Liver (tissue), 9 donors: ENCODE results near the gene PPFIBP1. TPM values are rescaled to one million over a fixed set of nuclear protein-coding genes. Genes with fewer than 3 reads are reported as not detected.
"Not testable (repeated sequence)": the region's sequence is repeated elsewhere in the genome, so short reads cannot be mapped to it uniquely, and the experiment has no call there.

Experiments
- DNase-seq: peaks from one replicate; pipeline ENCODE4 v3.0.0-alpha.2; 2017; ENCODE audit warnings: low spot score
- H3K27ac ChIP-seq, 2 donors: one replicate each; pipeline ENCODE4 v1.7.0; 2013; ENCODE audit warnings: inconsistent platforms in 2 of 2, low read length in 2 of 2, control low read depth in 1 of 2, low read depth in 1 of 2, mild to moderate bottlenecking in 1 of 2
- H3K27me3 ChIP-seq, 4 donors: one replicate each; pipeline versions ENCODE4 v1.6.1 to v1.7.0; 2013; ENCODE audit warnings: low read length in 3 of 4, inconsistent platforms in 1 of 4, mild to moderate bottlenecking in 1 of 4, moderate library complexity in 1 of 4; ENCODE audit not compliant: control insufficient read depth in 4 of 4, insufficient read depth in 4 of 4
- H3K36me3 ChIP-seq, 4 donors: one replicate each; pipeline versions ENCODE4 v1.6.1 to v1.7.0; 2013; ENCODE audit warnings: low read length in 3 of 4, mild to moderate bottlenecking in 3 of 4, low read depth in 1 of 4, moderate library complexity in 1 of 4; ENCODE audit not compliant: control insufficient read depth in 4 of 4, insufficient read depth in 3 of 4
- H3K4me1 ChIP-seq, 4 donors: one replicate each; pipeline versions ENCODE4 v1.6.1 to v1.7.0; 2013; ENCODE audit warnings: low read length in 3 of 4, mild to moderate bottlenecking in 3 of 4, moderate library complexity in 1 of 4; ENCODE audit not compliant: control insufficient read depth in 4 of 4, insufficient read depth in 4 of 4
- H3K4me3 ChIP-seq, 3 donors: one replicate each; pipeline versions ENCODE4 v1.6.1 to v1.7.0; 2013; ENCODE audit warnings: low read length in 3 of 3, control low read depth in 1 of 3, low read depth in 1 of 3, mild to moderate bottlenecking in 1 of 3
- H3K9ac ChIP-seq, 2 donors: one replicate each; pipeline ENCODE4 v1.7.0; 2013; ENCODE audit warnings: low read length in 2 of 2, mild to moderate bottlenecking in 2 of 2, moderate library complexity in 2 of 2, control low read depth in 1 of 2, low read depth in 1 of 2
- H3K9me3 ChIP-seq, 4 donors: one replicate each; pipeline versions ENCODE4 v1.6.1 to v1.7.0; 2013; ENCODE audit warnings: low read length in 3 of 4; ENCODE audit not compliant: control insufficient read depth in 4 of 4
- CTCF ChIP-seq: fragments of 150-350 bp; IDR thresholded peaks from 2 replicates; pipeline ENCODE4 v1.5.1; 2017; ENCODE audit warnings: improper control_type of control experiment, low read depth, low read length; ENCODE audit not compliant: missing input control
- EGR1 ChIP-seq, 2 donors: IDR thresholded peaks; 2 replicates each; pipeline ENCODE4 v1.6.1; 2016 to 2018; ENCODE audit warnings: antibody characterized with exemption in 2 of 2, low read depth in 2 of 2
- FOXA1 ChIP-seq: IDR thresholded peaks from 2 replicates; pipeline ENCODE4 v1.6.1; 2016; ENCODE audit warnings: antibody characterized with exemption
- FOXA2 ChIP-seq: IDR thresholded peaks from 2 replicates; pipeline ENCODE4 v1.6.1; 2016; ENCODE audit warnings: antibody characterized with exemption
- HNF4A ChIP-seq, 2 donors: conservative IDR thresholded peaks; 2 replicates each; pipeline ENCODE4 v1.6.1; 2016; ENCODE audit warnings: antibody characterized with exemption in 2 of 2, mild to moderate bottlenecking in 2 of 2
- HNF4G ChIP-seq: IDR thresholded peaks from 2 replicates; pipeline ENCODE4 v1.6.1; 2016; ENCODE audit warnings: antibody characterized with exemption
- NR2F2 ChIP-seq: IDR thresholded peaks from 2 replicates; pipeline ENCODE4 v1.6.1; 2016; ENCODE audit warnings: antibody characterized with exemption
- RAD21 ChIP-seq, 2 donors: IDR thresholded peaks; 2 replicates each; pipeline ENCODE4 v1.6.1; 2016; ENCODE audit warnings: antibody characterized with exemption in 2 of 2, mild to moderate bottlenecking in 2 of 2
- RXRA ChIP-seq, 2 donors: IDR thresholded peaks; 2 replicates each; pipeline ENCODE4 v1.6.1; 2017 to 2018; ENCODE audit warnings: antibody characterized with exemption in 2 of 2, mild to moderate bottlenecking in 1 of 2
- TAF1 ChIP-seq: conservative IDR thresholded peaks from 2 replicates; pipeline ENCODE4 v1.6.1; 2016; ENCODE audit warnings: antibody characterized with exemption, mild to moderate bottlenecking
- YY1 ChIP-seq: IDR thresholded peaks from 2 replicates; pipeline ENCODE4 v1.6.1; 2016; ENCODE audit warnings: antibody characterized with exemption, mild to moderate bottlenecking
- WGBS: extraction: QIAGEN DNeasy Blood & Tissue Kit; methylation state at CpG from one replicate; pipeline ENCODE4 v1.1.7; 2013; 5-methylcytosine and 5-hydroxymethylcytosine counted together
- polyA plus RNA-seq, 2 donors: library from polyadenylated mRNA; stranded (reverse) in 1 of 2; unstranded in 1 of 2; fragments of 200-250 nt in 1 of 2; fragments of >200 nt in 1 of 2; fragmentation: Nextera tagmentation in 1 of 2; extraction: Ambion mirVana in 1 of 2; gene quantifications; one replicate each; pipeline versions ENCODE4 v1.2.1 to v1.2.3, GENCODE V29; 2013 to 2015
- total RNA-seq, 2 donors: library from RNA; depleted of rRNA; stranded (reverse); fragments of >200 nt; gene quantifications; one replicate each; pipeline ENCODE4 v1.2.3, GENCODE V29; 2014
- TF ChIP-seq, protein P1 (sequence below): IDR thresholded peaks from 2 replicates; pipeline ENCODE4 v1.6.1; 2016; ENCODE audit warnings: antibody characterized with exemption
- TF ChIP-seq, protein P2 (sequence below): IDR thresholded peaks from 2 replicates; pipeline ENCODE4 v1.6.1; 2016; ENCODE audit warnings: antibody characterized with exemption
- TF ChIP-seq, protein P3 (sequence below): IDR thresholded peaks from 2 replicates; pipeline ENCODE4 v1.6.1; 2016; ENCODE audit warnings: antibody characterized with exemption
- donor health status: healthy.
- donor health status: healthy.
- donor health status: healthy.
- donor health status: healthy.
- donor health status: healthy.

PPFIBP1 gene
- total and polyA plus RNA-seq, 4 donors, result 10.5 to 65.8 (median 17.4) TPM

DNA sequence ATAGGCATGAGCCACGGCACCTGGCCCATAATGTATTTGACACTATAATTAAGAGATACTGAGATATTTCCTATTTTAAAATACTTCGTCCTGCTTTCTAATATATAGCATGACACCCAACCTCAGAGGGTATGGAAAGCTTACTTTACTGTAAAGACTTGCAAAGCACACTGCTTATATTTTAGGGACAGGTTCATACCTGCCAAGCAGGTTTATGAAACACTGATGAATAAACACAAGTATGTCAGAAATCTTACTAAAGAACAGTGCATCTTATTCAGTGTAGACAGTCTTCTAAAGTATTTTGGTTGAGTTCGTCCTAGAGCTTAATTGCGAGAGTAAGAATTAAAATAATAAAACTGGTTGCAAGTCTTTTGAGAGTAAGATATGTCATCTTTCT, 65.4 kb downstream of the PPFIBP1 start:
- no peak for TF ChIP-seq NR2F2
- no peak for TF ChIP-seq EGR1 (IDR thresholded peaks at IDR 0.05; ENCODE audit: low read depth in 2 of 2)
- no peak for TF ChIP-seq FOXA2
- no peak for TF ChIP-seq HNF4G
- TF ChIP-seq, protein P1, sequence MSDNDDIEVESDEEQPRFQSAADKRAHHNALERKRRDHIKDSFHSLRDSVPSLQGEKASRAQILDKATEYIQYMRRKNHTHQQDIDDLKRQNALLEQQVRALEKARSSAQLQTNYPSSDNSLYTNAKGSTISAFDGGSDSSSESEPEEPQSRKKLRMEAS, result no peak
- no peak for TF ChIP-seq YY1
- no peak for TF ChIP-seq CTCF
- Histone ChIP-seq H3K36me3 (no peaks in the 10 kb centered on the region), H3K9me3 (no peaks in the 10 kb centered on the region), H3K9ac (no peak overlapping the region), H3K4me3 (no peak overlapping the region), H3K27ac (no peak overlapping the region), H3K27me3 (no peaks in the 10 kb centered on the region), H3K4me1 (peaks cover 0 to 13% (median 0%) of the 10 kb centered on the region in 4 donors)
- DNase-seq, result no peak
- WGBS, result 95% methylated on average over 4 of the region's 4 CpGs

DNA sequence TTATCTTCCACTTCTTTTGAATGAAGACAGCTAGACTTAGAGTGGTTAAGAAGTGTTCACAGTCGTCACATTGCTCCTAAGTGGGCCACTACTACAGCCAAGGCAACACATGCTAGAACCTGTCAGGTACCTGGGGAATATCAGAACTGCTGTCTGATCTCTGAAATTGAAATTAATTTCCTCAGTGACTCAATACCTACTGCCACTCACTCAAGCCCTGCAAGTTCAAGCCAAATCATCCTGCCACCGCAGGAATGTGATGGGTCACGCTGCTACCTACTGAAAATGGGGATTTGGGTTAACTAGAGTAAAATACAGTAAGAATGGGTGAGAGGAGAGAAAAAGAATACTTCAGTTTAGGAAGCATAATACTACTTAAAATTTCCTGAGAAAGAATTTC, 67.7 kb downstream of the PPFIBP1 start:
- H3K4me3 ChIP-seq, H3K36me3 ChIP-seq, H3K9me3 ChIP-seq, H3K9ac ChIP-seq, H3K27me3 ChIP-seq, H3K27ac ChIP-seq, DNase-seq, H3K4me1 ChIP-seq: not testable (repeated sequence)
- WGBS, result 97% methylated on average over 3 of the region's 3 CpGs

DNA sequence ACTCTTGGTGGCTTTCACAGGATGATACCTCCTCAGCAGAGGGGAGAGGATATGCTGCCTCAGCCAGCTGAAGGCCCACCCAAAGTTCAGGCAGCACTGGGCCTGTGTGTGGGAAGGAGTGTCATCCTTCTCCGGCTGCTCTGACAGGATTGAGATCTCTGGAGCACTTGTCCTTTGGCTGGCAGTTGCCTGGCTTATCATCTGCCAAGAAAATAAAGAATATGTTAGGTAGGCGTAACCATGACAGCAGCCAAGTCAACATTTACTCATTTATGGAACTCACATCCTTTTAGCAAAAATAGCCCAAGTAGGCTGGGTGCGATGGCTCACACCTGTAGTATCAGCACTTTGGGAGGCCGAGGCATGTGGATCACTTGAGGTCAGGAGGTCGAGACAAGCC, 68.5 kb downstream of the PPFIBP1 start:
- Histone ChIP-seq H3K9ac (no peak overlapping the region), H3K36me3 (no peaks in the 10 kb centered on the region), H3K4me3 (no peak overlapping the region), H3K27me3 (no peaks in the 10 kb centered on the region), H3K9me3 (no peaks in the 10 kb centered on the region), H3K27ac (no peak overlapping the region), H3K4me1 (peaks cover 0 to 8% (median 2%) of the 10 kb centered on the region in 4 donors)
- TF ChIP-seq RXRA (IDR thresholded peaks at IDR 0.05) (no peak), TAF1 (no peak), RAD21 (IDR thresholded peaks at IDR 0.05) (no peak), HNF4A (conservative IDR thresholded peaks at IDR 0.05) (no peak), FOXA2 (no peak), FOXA1 (no peak), HNF4G (no peak)
- TF ChIP-seq, protein P2, sequence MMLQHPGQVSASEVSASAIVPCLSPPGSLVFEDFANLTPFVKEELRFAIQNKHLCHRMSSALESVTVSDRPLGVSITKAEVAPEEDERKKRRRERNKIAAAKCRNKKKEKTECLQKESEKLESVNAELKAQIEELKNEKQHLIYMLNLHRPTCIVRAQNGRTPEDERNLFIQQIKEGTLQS, result no peak
- TF ChIP-seq, protein P3, sequence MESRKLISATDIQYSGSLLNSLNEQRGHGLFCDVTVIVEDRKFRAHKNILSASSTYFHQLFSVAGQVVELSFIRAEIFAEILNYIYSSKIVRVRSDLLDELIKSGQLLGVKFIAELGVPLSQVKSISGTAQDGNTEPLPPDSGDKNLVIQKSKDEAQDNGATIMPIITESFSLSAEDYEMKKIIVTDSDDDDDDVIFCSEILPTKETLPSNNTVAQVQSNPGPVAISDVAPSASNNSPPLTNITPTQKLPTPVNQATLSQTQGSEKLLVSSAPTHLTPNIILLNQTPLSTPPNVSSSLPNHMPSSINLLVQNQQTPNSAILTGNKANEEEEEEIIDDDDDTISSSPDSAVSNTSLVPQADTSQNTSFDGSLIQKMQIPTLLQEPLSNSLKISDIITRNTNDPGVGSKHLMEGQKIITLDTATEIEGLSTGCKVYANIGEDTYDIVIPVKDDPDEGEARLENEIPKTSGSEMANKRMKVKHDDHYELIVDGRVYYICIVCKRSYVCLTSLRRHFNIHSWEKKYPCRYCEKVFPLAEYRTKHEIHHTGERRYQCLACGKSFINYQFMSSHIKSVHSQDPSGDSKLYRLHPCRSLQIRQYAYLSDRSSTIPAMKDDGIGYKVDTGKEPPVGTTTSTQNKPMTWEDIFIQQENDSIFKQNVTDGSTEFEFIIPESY, result no peak
- no peak for DNase-seq
- 74% methylated on average over 5 of the region's 5 CpGs for WGBS
